Breast epithelium (tissue), 3 donors: ENCODE data around the gene CBLB.

ENCODE experiments used
- POLR2A ChIP-seq: fragments of 450-650 bp; IDR thresholded peaks from one replicate; pipeline ENCODE4 v1.6.1; 2016; ENCODE audit warnings: antibody characterized with exemption, mild to moderate bottlenecking, moderate library complexity
- POLR2AphosphoS5 ChIP-seq, 3 donors: sonication (generic); formaldehyde crosslinking; IDR thresholded peaks; one replicate each; pipeline ENCODE4 v1.6.1; 2017; ENCODE audit warnings: antibody characterized with exemption in 3 of 3
- TF ChIP-seq, protein P1 (sequence below), 3 donors: fragments of 450-650 bp; IDR thresholded peaks; one replicate each; pipeline ENCODE4 v1.5.1; 2016 to 2017; ENCODE audit warnings: antibody characterized with exemption in 3 of 3, mild to moderate bottlenecking in 3 of 3, moderate library complexity in 3 of 3

DNA sequence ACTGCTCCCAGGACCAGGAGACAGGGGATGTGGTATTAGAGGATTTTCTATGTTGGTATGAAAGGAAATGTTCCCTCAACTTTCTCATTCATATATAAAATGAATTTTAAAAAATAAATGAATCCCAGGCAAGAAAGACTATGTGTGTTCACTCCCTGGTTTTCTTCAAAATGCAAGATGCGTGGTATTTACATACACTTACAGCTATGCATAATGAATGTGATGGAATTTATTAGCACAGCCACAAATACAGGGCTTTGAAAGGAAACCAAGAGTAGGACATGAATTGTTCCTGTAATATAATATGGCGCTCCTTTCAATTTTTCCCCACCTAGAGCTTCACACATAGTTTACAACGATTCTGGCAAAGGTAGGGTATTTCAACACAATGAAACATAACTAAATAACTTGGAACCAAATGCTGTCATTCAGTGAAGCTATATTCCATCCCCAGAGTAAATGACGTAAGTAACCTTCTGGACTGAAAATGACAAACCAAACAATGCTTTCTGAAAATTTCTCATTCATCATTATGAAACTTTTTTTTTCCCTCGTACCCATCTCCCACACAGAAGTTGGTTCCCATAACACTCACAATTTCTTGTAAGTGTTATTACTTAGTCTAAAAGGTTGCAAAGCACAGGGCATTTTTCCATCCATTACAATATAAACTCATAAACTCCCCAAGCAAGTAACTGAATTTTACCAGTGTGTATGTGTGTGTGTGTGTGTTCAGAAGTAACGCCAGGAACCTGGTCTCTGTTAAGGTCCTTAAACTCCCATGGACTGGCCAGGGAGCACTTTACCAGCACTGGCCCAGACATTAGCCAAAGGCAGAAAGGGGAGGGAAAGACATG is 41.8 kb downstream of the CBLB start:
- TF ChIP-seq POLR2A: no peak
- TF ChIP-seq, protein P1, sequence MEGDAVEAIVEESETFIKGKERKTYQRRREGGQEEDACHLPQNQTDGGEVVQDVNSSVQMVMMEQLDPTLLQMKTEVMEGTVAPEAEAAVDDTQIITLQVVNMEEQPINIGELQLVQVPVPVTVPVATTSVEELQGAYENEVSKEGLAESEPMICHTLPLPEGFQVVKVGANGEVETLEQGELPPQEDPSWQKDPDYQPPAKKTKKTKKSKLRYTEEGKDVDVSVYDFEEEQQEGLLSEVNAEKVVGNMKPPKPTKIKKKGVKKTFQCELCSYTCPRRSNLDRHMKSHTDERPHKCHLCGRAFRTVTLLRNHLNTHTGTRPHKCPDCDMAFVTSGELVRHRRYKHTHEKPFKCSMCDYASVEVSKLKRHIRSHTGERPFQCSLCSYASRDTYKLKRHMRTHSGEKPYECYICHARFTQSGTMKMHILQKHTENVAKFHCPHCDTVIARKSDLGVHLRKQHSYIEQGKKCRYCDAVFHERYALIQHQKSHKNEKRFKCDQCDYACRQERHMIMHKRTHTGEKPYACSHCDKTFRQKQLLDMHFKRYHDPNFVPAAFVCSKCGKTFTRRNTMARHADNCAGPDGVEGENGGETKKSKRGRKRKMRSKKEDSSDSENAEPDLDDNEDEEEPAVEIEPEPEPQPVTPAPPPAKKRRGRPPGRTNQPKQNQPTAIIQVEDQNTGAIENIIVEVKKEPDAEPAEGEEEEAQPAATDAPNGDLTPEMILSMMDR (IDR thresholded peaks at IDR 0.05): no peak
- no peak for TF ChIP-seq POLR2AphosphoS5 (IDR thresholded peaks at IDR 0.05)
